Smooth muscle cell (in vitro differentiated cells): ENCODE measurements around the gene ENKUR. TPM values are rescaled to one million over a fixed set of nuclear protein-coding genes. Genes with fewer than 3 reads are reported as not detected.

Experiments
- DNase-seq: peaks from one replicate; lab custom pipeline; 2025; ENCODE audit not compliant: unreplicated experiment; lab: John Stamatoyannopoulos, UW
- H2AFZ ChIP-seq: fragments of 200-600 bp; sonication (generic); 2 replicates; pipeline ENCODE4 v1.6.0; 2016; ENCODE audit warnings: antibody characterized with exemption, low read depth, mild to moderate bottlenecking
- H3F3A ChIP-seq: fragments of 200-600 bp; sonication (generic); 2 replicates; pipeline ENCODE4 v1.6.0; 2017; ENCODE audit warnings: antibody characterized with exemption, low read depth
- H3K27ac ChIP-seq: fragments of 200-600 bp; sonication (generic); 2 replicates; pipeline ENCODE4 v1.5.1; 2016; ENCODE audit warnings: low read depth, mild to moderate bottlenecking
- H3K27me3 ChIP-seq: fragments of 200-600 bp; sonication (generic); 2 replicates; pipeline ENCODE4 v1.6.1; 2016; ENCODE audit warnings: low read depth, mild to moderate bottlenecking
- H3K36me3 ChIP-seq: fragments of 200-600 bp; sonication (generic); 2 replicates; pipeline ENCODE4 v1.5.1; 2016; ENCODE audit warnings: low read depth
- H3K4me1 ChIP-seq: fragments of 200-600 bp; sonication (generic); 2 replicates; pipeline ENCODE4 v1.5.1; 2016; ENCODE audit warnings: low read depth
- H3K4me2 ChIP-seq: fragments of 200-600 bp; sonication (generic); 2 replicates; pipeline ENCODE4 v1.6.0; 2016; ENCODE audit warnings: mild to moderate bottlenecking
- H3K4me3 ChIP-seq: fragments of 200-600 bp; sonication (generic); 2 replicates; pipeline ENCODE4 v1.5.1; 2016; ENCODE audit warnings: mild to moderate bottlenecking
- H3K79me2 ChIP-seq: fragments of 200-600 bp; sonication (generic); 2 replicates; pipeline ENCODE4 v1.6.0; 2016; ENCODE audit warnings: low read depth, mild to moderate bottlenecking
- H3K9ac ChIP-seq: fragments of 200-600 bp; sonication (generic); 2 replicates; pipeline ENCODE4 v1.6.0; 2016; ENCODE audit warnings: low read depth
- H3K9me3 ChIP-seq: fragments of 200-600 bp; sonication (generic); replicated peaks from 2 replicates; pipeline ENCODE4 v1.5.1; 2016; ENCODE audit warnings: low read depth
- H4K20me1 ChIP-seq: fragments of 200-600 bp; sonication (generic); 2 replicates; pipeline ENCODE4 v1.6.0; 2016; ENCODE audit warnings: low read depth
- CTCF ChIP-seq: fragments of 200-600 bp; sonication (generic); IDR thresholded peaks from 2 replicates; pipeline ENCODE4 v1.5.1; 2017; ENCODE audit warnings: borderline replicate concordance, mild to moderate bottlenecking, antibody characterized with exemption; ENCODE audit not compliant: insufficient read depth, poor library complexity, severe bottlenecking
- WGBS: methylation state at CpG from one replicate; pipeline ENCODE4 v1.1.7; 2016; ENCODE audit warnings: low lambda C conversion rate; 5-methylcytosine and 5-hydroxymethylcytosine counted together
- polyA plus RNA-seq: library from polyadenylated mRNA; unstranded; fragments of >200 nt; fragmentation: Nextera tagmentation; extraction: Ambion mirVana; gene quantifications from 2 replicates; pipeline ENCODE4 v1.2.1, GENCODE V29; 2016
- total RNA-seq: library from RNA; depleted of rRNA; stranded (reverse); fragments of >200 nt; gene quantifications from 2 replicates; pipeline ENCODE4 v1.2.3, GENCODE V29; 2014

ENKUR gene
- total and polyA plus RNA-seq, 2 experiments from 2014 or later = 0.58 TPM; not detected in 1

GRCh38 chr10:24983130-24983529 is 32.8 kb downstream of the ENKUR start:
- H3K4me3 ChIP-seq = no peak overlapping the region
- 99% methylated on average over 4 of the region's 4 CpGs for WGBS
- H3K27me3 ChIP-seq = no peaks in the 10 kb centered on the region
- no peak for DNase-seq
- no peaks in the 10 kb centered on the region for H3F3A ChIP-seq
- no peak overlapping the region for H3K9ac ChIP-seq
- TF ChIP-seq CTCF = no peak
- no peak overlapping the region for H2AFZ ChIP-seq
- no peaks in the 10 kb centered on the region for H4K20me1 ChIP-seq
- no peaks in the 10 kb centered on the region for H3K36me3 ChIP-seq
- no peaks in the 10 kb centered on the region for H3K9me3 ChIP-seq
- no peak overlapping the region for H3K4me2 ChIP-seq
- no peaks in the 10 kb centered on the region for H3K4me1 ChIP-seq
- no peak overlapping the region for H3K27ac ChIP-seq
- H3K79me2 ChIP-seq = no peaks in the 10 kb centered on the region

GRCh38 chr10:24982319-24983112 is 33.4 kb downstream of the ENKUR start:
- DNase-seq = no peak
- H3K79me2 ChIP-seq = no peaks in the 10 kb centered on the region
- no peak overlapping the region for H3K4me3 ChIP-seq
- no peaks in the 10 kb centered on the region for H3K27me3 ChIP-seq
- no peaks in the 10 kb centered on the region for H4K20me1 ChIP-seq
- H3K9me3 ChIP-seq = no peaks in the 10 kb centered on the region
- no peak overlapping the region for H2AFZ ChIP-seq
- H3K27ac ChIP-seq = no peak overlapping the region
- no peak overlapping the region for H3K9ac ChIP-seq
- TF ChIP-seq CTCF = no peak
- H3K4me2 ChIP-seq = no peak overlapping the region
- H3K4me1 ChIP-seq = no peaks in the 10 kb centered on the region
- H3F3A ChIP-seq = no peaks in the 10 kb centered on the region
- no peaks in the 10 kb centered on the region for H3K36me3 ChIP-seq
- 91% methylated on average over 1 of the region's 1 CpG for WGBS

- Histone ChIP-seq H3K27me3 (no peaks in the 10 kb centered on the region), H3K4me2 (peak overlapping the region; percentile 18), H3K9me3 (no peaks in the 10 kb centered on the region), H3K4me1 (no peaks in the 10 kb centered on the region), H3K36me3 (no peaks in the 10 kb centered on the region), H3K4me3 (no peak overlapping the region), H3F3A (no peaks in the 10 kb centered on the region), H2AFZ (no peak overlapping the region), H3K79me2 (no peaks in the 10 kb centered on the region), H4K20me1 (no peaks in the 10 kb centered on the region), H3K9ac (no peak overlapping the region), H3K27ac (no peak overlapping the region)
- DNase-seq = no peak
- WGBS = 63% methylated on average over 5 of the region's 5 CpGs
- TF ChIP-seq CTCF = no peak
These were observed 34.7 kb downstream of the ENKUR start for GRCh38 chr10:24981161-24981710.

GRCh38 chr10:24979685-24980084 is 36.3 kb downstream of the ENKUR start:
- no peaks in the 10 kb centered on the region for H4K20me1 ChIP-seq
- no peaks in the 10 kb centered on the region for H3K4me1 ChIP-seq
- no peak overlapping the region for H3K4me3 ChIP-seq
- H3K9ac ChIP-seq = no peak overlapping the region
- no peak for TF ChIP-seq CTCF
- no peaks in the 10 kb centered on the region for H3K27me3 ChIP-seq
- WGBS = 93% methylated on average over 4 of the region's 4 CpGs
- H3F3A ChIP-seq = no peaks in the 10 kb centered on the region
- H3K4me2 ChIP-seq = no peak overlapping the region
- no peaks in the 10 kb centered on the region for H3K9me3 ChIP-seq
- H3K36me3 ChIP-seq = no peaks in the 10 kb centered on the region
- no peak overlapping the region for H2AFZ ChIP-seq
- no peak overlapping the region for H3K27ac ChIP-seq
- no peaks in the 10 kb centered on the region for H3K79me2 ChIP-seq
- no peak for DNase-seq
